GM18909 (cell line): ENCODE results near the gene LARGE1.

Experiments used
- ATAC-seq: cut with Tn5 transposase; IDR thresholded peaks from one replicate; pipeline ENCODE4 v1.9.1; 2021; ENCODE audit warnings: mild to moderate bottlenecking; ENCODE audit not compliant: unreplicated experiment, poor library complexity

The LARGE1 gene

GRCh38 chr22:33920197-33920540 lies at the start of gene LARGE1:
TSS of gene LARGE1 (minus strand) at chr22:33920476.
- ATAC-seq, result no peak

- ATAC-seq, result no peak
Measured at GRCh38 chr22:33969045-33969444, 48.8 kb upstream of the LARGE1 start.

GRCh38 chr22:33964121-33964520 lies 43.8 kb upstream of the LARGE1 start:
- ATAC-seq, result no peak

- no peak for ATAC-seq
Measured at GRCh38 chr22:33962409-33962808, 42.1 kb upstream of the LARGE1 start.

- no peak for ATAC-seq
Measured at GRCh38 chr22:33958741-33959140, 38.5 kb upstream of the LARGE1 start.

GRCh38 chr22:33957086-33957485 lies 36.8 kb upstream of the LARGE1 start:
- ATAC-seq, result no peak

GRCh38 chr22:33952776-33953175 lies 32.5 kb upstream of the LARGE1 start:
- ATAC-seq, result no peak

GRCh38 chr22:33940741-33941140 lies 20.5 kb upstream of the LARGE1 start:
- ATAC-seq, result no peak

- no peak for ATAC-seq
Measured at GRCh38 chr22:33932997-33933396, 12.7 kb upstream of the LARGE1 start.

- ATAC-seq, result no peak
Measured at GRCh38 chr22:33931406-33931805, 11.1 kb upstream of the LARGE1 start.

GRCh38 chr22:33927752-33928151 lies 7.5 kb upstream of the LARGE1 start:
- no peak for ATAC-seq

- no peak for ATAC-seq
Measured at GRCh38 chr22:33925194-33925593, 4.9 kb upstream of the LARGE1 start.

- no peak for ATAC-seq
Measured at GRCh38 chr22:33923660-33924246, 3.5 kb upstream of the LARGE1 start.

- ATAC-seq, result no peak
Measured at GRCh38 chr22:33923033-33923432, 2.8 kb upstream of the LARGE1 start.

- ATAC-seq, result no peak
Measured at GRCh38 chr22:33922349-33922681, 2.0 kb upstream of the LARGE1 start.

GRCh38 chr22:33921525-33922348 lies 1.5 kb upstream of the LARGE1 start:
- ATAC-seq, result no peak

- ATAC-seq, result peak; percentile 80
Measured at GRCh38 chr22:33920927-33921524, 750 bp upstream of the LARGE1 start.

GRCh38 chr22:33919391-33920196 lies 682 bp downstream of the LARGE1 start:
- ATAC-seq, result no peak

- ATAC-seq, result no peak
Measured at GRCh38 chr22:33918676-33919365, 1.5 kb downstream of the LARGE1 start.

- no peak for ATAC-seq
Measured at GRCh38 chr22:33917744-33918406, 2.4 kb downstream of the LARGE1 start.
